Measurements from ENCODE around the gene INTS15.

INTS15 gene

GRCh38 chr7:6571160-6571779 is 18.6 kb upstream of the INTS15 start:
- Histone ChIP-seq H4K20me1 (ENCODE audit: insufficient read depth, low read length, poor library complexity, severe bottlenecking) (no peaks in the 10 kb centered on the region), H3K27me3 (ENCODE audit: insufficient read depth, low read length, poor library complexity, severe bottlenecking) (no peaks in the 10 kb centered on the region), H3K9ac (ENCODE audit: low read depth, low read length, poor library complexity, severe bottlenecking) (no peak overlapping the region), H3K36me3 (ENCODE audit: insufficient read depth, low read length) (no peaks in the 10 kb centered on the region), H3K79me2 (ENCODE audit: insufficient read depth, low read length) (0 out of 2 replicates have a peak, but pooled peaks cover 3% of the 10 kb centered on the region), H3F3A (ENCODE audit: low read depth) (no peaks in the 10 kb centered on the region), H3K9me3 (ENCODE audit: insufficient read depth, low read depth, low read length) (no peaks in the 10 kb centered on the region), H3K4me2 (ENCODE audit: low read depth, low read length, poor library complexity, severe bottlenecking) (no peak overlapping the region), H3K4me1 (ENCODE audit: insufficient read depth, low read length, poor library complexity, severe bottlenecking) (peaks cover 3% of the 10 kb centered on the region), H2AFZ (ENCODE audit: low read length) (no peak overlapping the region), H3K4me3 (ENCODE audit: low read length, poor library complexity, severe bottlenecking) (no peak overlapping the region), H3K9me2 (replicated peaks; ENCODE audit: low read depth, low read length) (no peaks in the 10 kb centered on the region)
- no peak for TF ChIP-seq CTCF (conservative IDR thresholded peaks at IDR 0.05; ENCODE audit: low read length)
- TF ChIP-seq EZH2phosphoT487 (IDR thresholded peaks at IDR 0.05; ENCODE audit: borderline replicate concordance), result no peak

GRCh38 chr7:6575281-6576023 is 14.4 kb upstream of the INTS15 start:
- Histone ChIP-seq H3K9ac (ENCODE audit: low read depth, low read length, poor library complexity, severe bottlenecking) (no peak overlapping the region), H3K4me1 (ENCODE audit: insufficient read depth, low read length, poor library complexity, severe bottlenecking) (peaks cover 6% of the 10 kb centered on the region), H3K4me2 (ENCODE audit: low read depth, low read length, poor library complexity, severe bottlenecking) (peak overlapping the region; percentile 56)

More at GRCh38 chr7:6575281-6576023, 14.4 kb upstream of the INTS15 start:
- Histone ChIP-seq H3K36me3 (ENCODE audit: insufficient read depth, low read length) (no peaks in the 10 kb centered on the region), H3K4me3 (ENCODE audit: low read length, poor library complexity, severe bottlenecking) (peak overlapping the region; percentile 99), H2AFZ (ENCODE audit: low read length) (no peak overlapping the region), H3F3A (ENCODE audit: low read depth) (no peaks in the 10 kb centered on the region; the same call in 1 of the 2 replicates), H3K27me3 (ENCODE audit: insufficient read depth, low read length, poor library complexity, severe bottlenecking) (no peaks in the 10 kb centered on the region), H3K79me2 (ENCODE audit: insufficient read depth, low read length) (0 out of 2 replicates have a peak, but pooled peaks cover 12% of the 10 kb centered on the region), H3K9me3 (ENCODE audit: insufficient read depth, low read depth, low read length) (no peaks in the 10 kb centered on the region), H4K20me1 (ENCODE audit: insufficient read depth, low read length, poor library complexity, severe bottlenecking) (no peaks in the 10 kb centered on the region), H3K9me2 (replicated peaks; ENCODE audit: low read depth, low read length) (no peaks in the 10 kb centered on the region)
- TF ChIP-seq CTCF (conservative IDR thresholded peaks at IDR 0.05; ENCODE audit: low read length), result no peak
- no peak for TF ChIP-seq EZH2phosphoT487 (IDR thresholded peaks at IDR 0.05; ENCODE audit: borderline replicate concordance)
